ENCODE results near the gene IL24. TPM values are rescaled to one million over a fixed set of nuclear protein-coding genes. Genes with fewer than 3 reads are reported as not detected.

IL24 gene
- total and polyA plus RNA-seq, 2 donors (not counting 1 experiment from before 2014, with no cell fraction given): 0.17 to 0.54 TPM

GRCh38 chr1:206940588-206940936, 43.3 kb downstream of the IL24 start:
- H3K79me2 ChIP-seq (ENCODE audit: control insufficient read depth, insufficient read depth, low read length): no peaks in the 10 kb centered on the region
- H4K20me1 ChIP-seq (ENCODE audit: control insufficient read depth, extremely low read depth, insufficient read depth, low read length): no peaks in the 10 kb centered on the region
- DNase-seq (ENCODE audit: low read depth in 2 of 2): no peak
- no peak overlapping the region for H3K4me3 ChIP-seq (replicated peaks in 1 of 4; ENCODE audit: control extremely low read depth in 1 of 4, insufficient read depth in 1 of 4, low read depth in 3 of 4, low read length in 4 of 4)
- no peak overlapping the region for H3K4me2 ChIP-seq (ENCODE audit: extremely low read depth, insufficient read depth, low read length)
- H3K9ac ChIP-seq (ENCODE audit: insufficient read depth, low read length): no peak overlapping the region
- no peak overlapping the region for H2AFZ ChIP-seq (ENCODE audit: low read length)
- TF ChIP-seq CTCF (conservative IDR thresholded peaks at IDR 0.05 in 1 of 2, IDR thresholded peaks at IDR 0.05 in 1 of 2; ENCODE audit: low read depth in 1 of 2, low read length in 2 of 2) (no peak), EZH2 (IDR thresholded peaks at IDR 0.05; ENCODE audit: low read length, missing control alignments) (no peak)
- H3K27ac ChIP-seq (ENCODE audit: insufficient read depth, low read length): no peak overlapping the region
- H3K9me3 ChIP-seq (ENCODE audit: control insufficient read depth, insufficient read depth, low read depth, low read length): no peaks in the 10 kb centered on the region
- H3K36me3 ChIP-seq (ENCODE audit: control insufficient read depth, insufficient read depth, low read length): no peaks in the 10 kb centered on the region
- H3K27me3 ChIP-seq (ENCODE audit: control insufficient read depth, insufficient read depth, low read length): peaks cover 26% of the 10 kb centered on the region
- no peaks in the 10 kb centered on the region for H3K4me1 ChIP-seq (ENCODE audit: control insufficient read depth, extremely low read depth, insufficient read depth, low read length)

DNA sequence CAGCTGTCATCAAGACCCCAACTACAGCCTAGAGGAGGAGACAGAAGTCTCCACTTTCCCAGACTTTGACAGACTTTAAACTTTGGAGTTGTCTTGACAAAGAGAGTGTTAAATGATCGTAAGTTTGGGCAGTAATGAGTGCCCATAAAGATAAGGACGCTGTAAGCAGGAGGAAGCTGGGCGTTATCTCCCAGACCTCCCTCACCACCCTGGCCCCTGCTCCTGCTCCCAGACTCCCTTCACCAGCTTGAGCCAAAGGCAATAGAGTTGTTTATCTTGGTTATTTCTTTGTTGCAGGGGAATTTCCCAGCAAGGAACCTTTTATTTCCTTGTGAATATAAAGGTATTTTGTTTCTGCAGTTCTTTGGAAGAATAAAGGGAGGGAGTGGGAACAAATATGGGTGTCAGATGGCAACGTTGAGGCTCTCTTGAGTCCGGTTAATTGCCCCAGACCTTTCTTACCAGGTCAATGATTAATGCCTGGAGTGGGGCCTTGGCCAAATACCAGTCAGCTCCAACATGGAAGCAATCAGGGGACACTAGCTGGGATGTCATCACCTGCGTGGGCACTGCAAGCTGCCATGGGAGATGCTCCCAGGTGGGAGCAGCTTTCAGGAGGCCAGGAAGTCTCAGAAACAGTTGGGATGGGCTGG, 44.6 kb downstream of the IL24 start:
- no peak overlapping the region for H3K4me2 ChIP-seq (ENCODE audit: extremely low read depth, insufficient read depth, low read length)
- no peak for TF ChIP-seq CTCF (conservative IDR thresholded peaks at IDR 0.05 in 1 of 2, IDR thresholded peaks at IDR 0.05 in 1 of 2; ENCODE audit: low read depth in 1 of 2, low read length in 2 of 2)
- TF ChIP-seq EZH2 (IDR thresholded peaks at IDR 0.05; ENCODE audit: low read length, missing control alignments): no peak
- no peak overlapping the region for H2AFZ ChIP-seq (ENCODE audit: low read length)
- H3K36me3 ChIP-seq (ENCODE audit: control insufficient read depth, insufficient read depth, low read length): no peaks in the 10 kb centered on the region
- no peak overlapping the region for H3K4me3 ChIP-seq (replicated peaks in 1 of 4; ENCODE audit: control extremely low read depth in 1 of 4, insufficient read depth in 1 of 4, low read depth in 3 of 4, low read length in 4 of 4)
- no peaks in the 10 kb centered on the region for H3K79me2 ChIP-seq (ENCODE audit: control insufficient read depth, insufficient read depth, low read length)
- no peaks in the 10 kb centered on the region for H4K20me1 ChIP-seq (ENCODE audit: control insufficient read depth, extremely low read depth, insufficient read depth, low read length)
- no peak overlapping the region for H3K9ac ChIP-seq (ENCODE audit: insufficient read depth, low read length)
- no peak overlapping the region for H3K27ac ChIP-seq (ENCODE audit: insufficient read depth, low read length)
- DNase-seq (ENCODE audit: low read depth in 2 of 2): no peak
- peaks cover 32% of the 10 kb centered on the region for H3K27me3 ChIP-seq (ENCODE audit: control insufficient read depth, insufficient read depth, low read length)
- no peaks in the 10 kb centered on the region for H3K9me3 ChIP-seq (ENCODE audit: control insufficient read depth, insufficient read depth, low read depth, low read length)
- H3K4me1 ChIP-seq (ENCODE audit: control insufficient read depth, extremely low read depth, insufficient read depth, low read length): no peaks in the 10 kb centered on the region

- Histone ChIP-seq H3K4me2 (ENCODE audit: extremely low read depth, insufficient read depth, low read length) (no peak overlapping the region), H3K27ac (ENCODE audit: insufficient read depth, low read length) (no peak overlapping the region), H3K4me3 (replicated peaks in 1 of 4; ENCODE audit: control extremely low read depth in 1 of 4, insufficient read depth in 1 of 4, low read depth in 3 of 4, low read length in 4 of 4) (no peak overlapping the region), H3K9ac (ENCODE audit: insufficient read depth, low read length) (no peak overlapping the region), H3K27me3 (ENCODE audit: control insufficient read depth, insufficient read depth, low read length) (peaks cover 35% of the 10 kb centered on the region), H3K4me1 (ENCODE audit: control insufficient read depth, extremely low read depth, insufficient read depth, low read length) (no peaks in the 10 kb centered on the region), H4K20me1 (ENCODE audit: control insufficient read depth, extremely low read depth, insufficient read depth, low read length) (no peaks in the 10 kb centered on the region), H3K36me3 (ENCODE audit: control insufficient read depth, insufficient read depth, low read length) (no peaks in the 10 kb centered on the region), H3K9me3 (ENCODE audit: control insufficient read depth, insufficient read depth, low read depth, low read length) (no peaks in the 10 kb centered on the region), H3K79me2 (ENCODE audit: control insufficient read depth, insufficient read depth, low read length) (no peaks in the 10 kb centered on the region), H2AFZ (ENCODE audit: low read length) (no peak overlapping the region)
- TF ChIP-seq CTCF (conservative IDR thresholded peaks at IDR 0.05 in 1 of 2, IDR thresholded peaks at IDR 0.05 in 1 of 2; ENCODE audit: low read depth in 1 of 2, low read length in 2 of 2) (no peak), EZH2 (IDR thresholded peaks at IDR 0.05; ENCODE audit: low read length, missing control alignments) (no peak)
- DNase-seq (ENCODE audit: low read depth in 2 of 2): no peak
These were observed 47.5 kb downstream of the IL24 start for GRCh38 chr1:206944703-206945102.
